Activated CD8-positive, alpha-beta memory T cell treated with anti-CD3 and anti-CD28 coated beads, Interleukin-2, amount 50 U/mL, for 24 hours (primary cell): ENCODE measurements around the gene PFDN1.

Experiments used
- DNase-seq: peaks from one replicate; pipeline ENCODE4 v3.0.0-alpha.2; 2020; ENCODE audit errors: extremely low read depth

PFDN1 gene

DNA sequence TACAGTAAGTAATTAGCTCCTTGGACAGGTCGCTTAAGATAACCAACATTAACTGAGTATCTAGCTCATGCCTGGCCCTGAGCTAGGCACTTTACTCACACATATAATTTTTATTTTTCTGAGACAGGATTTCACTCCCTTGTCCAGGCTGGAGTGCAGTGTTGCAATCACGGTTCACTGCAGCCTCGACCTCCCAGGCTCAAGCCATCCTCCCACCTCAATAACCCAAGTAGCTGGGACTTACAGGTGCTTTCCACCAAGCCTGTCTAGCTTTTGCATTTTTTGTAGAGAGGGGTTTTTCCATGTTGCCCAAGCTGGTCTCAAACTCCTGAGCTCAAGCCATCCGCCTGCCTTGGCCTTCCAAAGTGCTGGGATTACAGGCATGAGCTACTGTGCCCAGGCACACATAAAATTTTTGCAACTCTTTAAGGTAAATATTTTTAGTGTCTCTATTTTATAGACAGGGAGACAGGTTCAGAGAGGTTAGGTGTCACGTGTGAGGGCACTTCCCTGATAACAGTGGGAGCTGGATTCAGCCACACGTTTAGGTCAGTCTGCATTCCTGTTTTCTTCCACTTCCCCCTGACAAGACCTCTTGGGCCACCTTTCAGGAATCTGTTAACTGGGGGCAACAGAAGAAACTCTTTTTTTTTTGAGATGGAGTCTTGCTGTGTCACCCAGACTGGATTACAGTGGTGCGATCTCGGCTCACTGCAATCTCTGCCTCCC lies 25.3 kb upstream of the PFDN1 start:
- no peak for DNase-seq

DNA sequence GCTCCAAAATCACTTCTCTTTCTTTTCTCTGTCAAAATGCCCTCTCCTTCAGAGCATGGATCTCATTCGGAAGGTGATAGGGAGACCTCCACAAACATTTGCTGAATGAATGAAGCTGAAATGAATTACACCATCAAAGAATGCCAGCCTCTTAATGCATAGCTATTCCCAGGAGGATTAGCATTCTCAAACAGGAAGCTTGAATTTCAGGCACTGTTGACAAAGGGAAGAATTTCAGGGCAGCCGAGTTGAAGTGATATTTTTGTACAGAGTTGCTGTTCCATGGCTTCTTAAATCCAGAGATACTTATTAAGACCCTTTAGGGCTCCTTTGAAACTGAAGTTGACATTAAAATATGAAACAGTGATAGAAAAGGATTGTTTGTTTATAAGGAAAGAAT lies 24.7 kb upstream of the PFDN1 start:
- DNase-seq: no peak

DNA sequence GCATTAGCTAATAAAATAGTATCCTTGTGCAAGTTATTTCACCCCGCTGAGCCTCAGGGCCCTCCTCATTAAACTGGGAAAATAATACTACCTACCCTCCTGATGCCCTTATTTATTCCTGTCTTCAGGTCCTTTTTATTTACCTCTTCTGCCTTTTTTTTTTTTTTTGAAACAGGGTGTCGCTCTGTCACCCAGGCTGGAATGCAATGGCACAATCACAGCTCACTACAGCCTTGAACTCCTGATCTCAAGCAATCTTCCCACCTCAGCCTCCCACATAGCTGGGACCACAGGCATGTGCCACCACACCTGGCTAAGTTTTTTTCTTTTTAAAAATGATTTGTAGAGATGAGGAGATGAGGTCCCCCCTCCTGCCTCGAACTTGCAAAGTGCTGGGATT lies 22.6 kb upstream of the PFDN1 start:
- no peak for DNase-seq

DNA sequence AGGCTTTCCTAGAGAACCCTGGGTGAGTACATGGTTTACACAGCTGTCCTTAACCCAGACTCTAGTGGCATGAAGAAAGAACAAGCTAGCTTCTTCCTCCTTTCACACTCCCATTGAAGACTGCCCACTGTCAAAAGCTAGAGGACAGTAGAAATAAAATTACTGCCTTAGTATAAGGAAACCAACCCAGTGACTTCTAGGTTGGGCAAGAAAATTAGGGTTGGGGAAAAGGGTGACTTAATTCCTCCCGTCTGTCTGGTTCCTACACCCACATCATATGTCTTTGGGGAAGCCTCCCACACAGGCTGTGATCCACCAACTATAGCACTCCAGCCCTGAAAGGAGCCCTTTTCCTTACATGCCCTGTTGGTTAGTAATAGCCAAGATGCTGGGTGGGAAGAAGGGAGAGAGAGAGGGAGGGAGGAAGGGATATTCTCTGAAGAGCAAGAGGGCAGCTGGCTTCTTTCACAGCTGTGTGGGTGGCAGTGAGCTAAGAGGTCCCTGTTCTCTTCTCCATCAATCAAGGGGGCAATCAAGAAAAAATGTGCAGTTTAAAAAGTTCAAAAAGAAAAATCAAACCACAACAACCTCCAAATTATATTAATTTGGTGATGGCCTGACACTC lies 21.8 kb upstream of the PFDN1 start:
- no peak for DNase-seq

DNA sequence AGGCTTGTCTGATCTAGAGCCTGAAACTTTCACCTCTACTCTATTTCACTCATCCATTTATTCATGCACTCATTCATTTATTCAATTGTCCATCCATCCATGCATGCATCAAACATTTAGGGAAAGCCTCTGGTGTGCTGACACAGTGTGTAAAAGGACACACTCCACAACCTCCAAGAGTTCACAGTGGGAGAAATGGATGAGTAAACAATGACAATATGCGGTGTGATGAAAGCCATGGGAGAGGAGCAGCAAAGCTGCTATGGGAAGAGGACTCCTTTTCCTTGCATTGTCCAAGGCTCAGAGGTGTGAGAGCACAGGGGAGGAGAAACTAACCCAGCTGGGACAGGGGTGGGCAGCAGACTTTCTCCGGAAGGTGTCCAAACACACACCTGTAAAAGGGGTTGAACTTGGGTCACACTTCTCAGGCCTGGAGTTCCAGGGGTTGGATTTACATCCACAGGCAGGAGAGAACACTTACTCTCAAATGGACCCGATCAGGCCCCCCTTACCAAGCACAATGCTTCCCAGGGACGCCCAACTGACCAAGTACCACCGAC lies 21.2 kb upstream of the PFDN1 start:
- DNase-seq: no peak

DNA sequence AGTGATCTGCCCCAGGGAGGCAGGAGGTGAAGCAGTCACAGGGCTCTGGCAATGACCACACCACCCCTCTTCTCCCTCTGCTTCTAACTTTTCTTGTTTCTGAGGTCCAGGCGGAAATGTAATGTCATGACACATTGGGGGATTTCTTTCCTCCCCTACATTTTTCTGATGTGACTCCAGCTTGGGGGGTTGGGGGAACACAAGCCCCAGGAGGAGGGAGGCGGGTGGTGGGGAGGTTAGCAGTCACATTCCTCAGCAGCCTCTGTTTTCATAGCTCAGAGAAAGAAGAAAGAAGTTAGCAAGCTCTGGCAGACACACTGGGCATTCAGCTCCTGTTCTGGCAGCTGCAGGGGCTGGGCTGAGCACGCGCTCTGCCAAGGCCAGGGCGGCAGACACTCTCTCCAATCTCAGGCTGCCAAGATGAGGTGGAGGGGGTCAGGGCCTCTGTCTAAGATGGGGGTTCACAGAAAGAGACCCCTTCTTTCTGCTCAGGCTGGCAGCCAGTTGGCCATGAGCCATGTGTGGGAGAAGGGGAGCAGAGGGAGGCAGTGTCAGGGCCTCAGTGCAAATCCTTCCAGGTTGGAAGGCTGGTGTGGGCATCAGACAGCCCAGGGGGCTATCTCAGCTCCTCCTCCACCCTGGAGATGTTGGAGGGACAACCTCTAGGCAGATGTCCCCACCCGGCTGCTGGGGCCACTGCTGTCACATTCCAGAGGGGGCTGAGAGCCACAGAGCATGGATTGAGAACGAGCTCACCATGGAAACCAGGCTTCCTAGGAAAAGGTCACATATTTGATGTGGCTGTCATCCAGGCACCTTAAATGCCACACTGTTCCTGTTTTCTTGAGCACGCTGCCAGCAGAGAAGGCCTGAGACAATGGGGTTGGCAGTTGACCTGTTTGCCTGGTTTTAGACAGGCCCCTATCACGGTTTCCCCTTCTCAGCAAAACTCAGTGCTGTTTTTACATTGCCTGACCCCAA lies 20.1 kb upstream of the PFDN1 start:
- no peak for DNase-seq

DNA sequence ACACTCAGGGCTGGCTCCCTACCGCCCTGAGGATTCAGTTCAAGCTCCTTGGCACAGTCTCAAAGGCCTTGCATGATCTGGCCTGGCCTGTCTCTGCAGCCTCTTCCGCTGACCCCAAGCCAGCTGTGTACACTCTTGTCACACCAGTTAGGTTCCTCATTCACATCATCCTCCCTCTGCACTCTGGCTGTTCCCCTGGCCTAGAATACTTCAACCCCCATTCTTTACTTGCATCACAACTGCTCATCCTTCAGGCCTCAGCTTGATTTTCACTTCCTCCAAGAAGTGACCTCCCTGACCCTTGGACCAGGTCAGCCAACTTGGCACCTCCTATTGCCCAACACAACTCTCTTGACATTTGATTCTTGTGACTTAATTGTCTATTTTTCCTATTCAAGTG lies 18.9 kb upstream of the PFDN1 start:
- DNase-seq: no peak

DNA sequence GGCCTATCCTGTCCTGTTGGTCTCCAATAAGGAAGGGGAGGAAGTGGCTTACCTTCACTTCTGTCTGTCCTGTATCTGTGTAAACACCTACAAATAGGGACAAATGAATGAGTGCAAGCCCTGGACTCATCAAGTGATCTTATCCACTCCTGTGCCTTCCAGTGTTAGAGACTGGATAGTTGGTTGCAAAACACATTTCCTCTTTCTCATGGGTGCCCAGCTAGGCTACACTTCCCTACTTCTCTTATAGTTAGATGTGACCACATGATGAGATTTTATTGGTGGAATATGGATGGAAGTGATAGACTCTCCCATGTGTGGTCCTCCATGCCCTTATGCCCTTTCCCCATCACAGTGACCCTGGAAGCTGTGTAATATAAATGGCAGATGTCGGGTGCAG lies 16.9 kb upstream of the PFDN1 start:
- no peak for DNase-seq

DNA sequence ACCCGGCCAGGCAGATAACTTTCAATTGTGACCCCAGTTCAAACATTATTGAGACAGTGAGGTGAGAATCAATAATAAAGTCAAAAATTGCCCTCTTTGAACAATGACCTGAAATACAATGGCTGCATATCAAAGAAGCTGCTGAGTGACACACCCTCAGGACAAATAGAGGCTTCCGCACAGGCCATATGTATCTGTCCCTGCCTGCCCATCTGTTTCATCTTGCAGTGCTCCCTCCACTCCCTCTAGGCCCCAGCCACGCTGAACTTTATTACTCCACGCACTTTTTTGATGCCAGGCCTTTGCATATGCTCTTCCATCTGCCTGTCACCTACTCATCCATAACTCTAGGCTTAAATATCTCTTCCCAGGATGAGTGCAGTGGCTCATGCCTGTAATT lies 15.9 kb upstream of the PFDN1 start:
- no peak for DNase-seq

DNA sequence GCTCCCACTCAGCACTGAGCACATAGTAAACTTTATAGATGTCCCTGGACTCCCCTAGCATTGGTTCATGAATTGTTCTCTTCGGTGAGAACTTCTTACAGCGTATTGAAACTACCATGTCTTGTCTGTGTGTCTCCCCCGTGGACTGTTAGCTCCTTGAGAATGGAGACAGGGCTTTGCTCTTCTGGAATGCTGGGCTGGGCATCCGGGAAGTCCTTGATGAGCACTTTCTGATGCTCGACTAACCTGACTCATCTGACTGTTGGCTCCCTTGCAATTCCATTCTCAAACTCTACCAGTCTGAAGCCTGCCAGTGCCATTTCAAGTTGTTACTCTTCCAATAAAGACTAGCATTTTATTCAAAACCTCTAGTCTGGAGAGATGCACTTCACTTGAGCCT lies 15.0 kb upstream of the PFDN1 start:
- DNase-seq: no peak

DNA sequence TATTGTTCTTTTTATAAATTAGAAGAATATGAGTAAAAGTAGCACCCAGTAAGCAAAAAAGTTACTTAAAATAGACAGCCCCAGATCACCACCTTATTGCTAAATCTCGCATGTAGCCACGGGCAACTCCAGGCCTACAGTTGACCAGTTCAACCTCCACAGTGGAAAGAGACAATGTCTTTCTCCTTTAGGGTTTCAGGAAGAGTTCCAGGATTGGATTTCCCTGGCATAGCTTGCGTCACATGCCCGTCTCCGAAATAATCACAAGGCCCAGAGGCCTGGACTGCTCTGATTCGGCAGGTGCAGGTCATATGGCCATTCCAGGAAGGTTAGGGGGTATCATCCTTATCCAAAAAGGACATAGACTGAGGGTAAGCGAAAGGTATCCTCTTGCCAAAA lies 9.9 kb upstream of the PFDN1 start:
- DNase-seq: no peak

DNA sequence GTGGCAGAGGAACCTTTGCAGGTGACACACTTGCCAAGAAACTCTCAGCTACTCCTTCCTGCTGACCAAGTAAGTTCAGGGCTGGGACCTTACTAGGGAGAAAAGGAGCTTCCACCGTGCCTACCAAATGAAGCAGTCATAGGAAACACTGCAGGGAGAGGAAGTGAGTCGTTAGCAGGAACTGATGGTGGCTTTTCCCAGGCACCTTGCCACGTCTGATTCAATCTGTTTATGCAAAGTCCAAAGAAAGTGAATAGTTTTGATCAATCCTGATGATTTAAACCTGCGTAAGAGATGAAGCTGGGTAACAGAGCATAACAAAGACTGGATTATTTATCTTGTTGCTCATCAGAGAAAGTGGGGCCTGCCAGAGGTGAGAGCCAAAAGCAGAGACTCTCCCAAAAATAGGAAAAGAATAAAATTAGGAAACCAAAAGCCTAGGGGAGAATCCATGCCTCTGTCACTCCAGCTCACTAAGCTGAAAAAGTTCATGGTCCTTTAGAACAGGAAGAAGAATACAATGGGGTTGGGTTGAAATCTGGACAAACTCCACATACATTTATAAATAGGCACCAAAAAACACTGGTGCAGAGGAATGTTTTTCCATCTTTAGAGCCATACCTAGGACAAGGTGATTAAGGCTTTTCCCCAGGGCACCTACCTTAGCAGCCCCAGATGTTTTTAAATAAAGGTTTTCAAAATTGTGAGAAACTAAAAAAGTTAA lies 9.3 kb upstream of the PFDN1 start:
- no peak for DNase-seq

DNA sequence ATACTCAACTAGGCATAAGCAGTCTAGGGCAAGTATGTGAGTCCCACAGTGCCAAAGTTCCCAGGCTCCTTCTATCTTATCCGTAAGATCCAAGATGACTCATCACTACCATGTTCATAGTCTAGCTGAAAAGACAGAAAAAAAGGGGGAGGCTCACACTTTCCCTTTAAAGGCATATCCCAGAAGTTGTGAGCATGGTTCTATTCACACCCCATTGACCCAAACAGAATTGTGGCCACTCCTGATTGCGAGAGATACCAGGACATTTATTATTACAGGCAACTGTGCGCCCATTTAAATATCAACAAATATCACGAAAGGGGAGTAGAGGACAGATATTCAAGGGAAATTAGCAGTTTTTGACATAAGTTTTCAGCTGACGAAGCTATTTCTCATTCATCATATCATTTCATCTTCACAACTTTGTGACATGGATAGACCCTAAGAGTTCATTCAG lies 8.1 kb upstream of the PFDN1 start:
- no peak for DNase-seq

DNA sequence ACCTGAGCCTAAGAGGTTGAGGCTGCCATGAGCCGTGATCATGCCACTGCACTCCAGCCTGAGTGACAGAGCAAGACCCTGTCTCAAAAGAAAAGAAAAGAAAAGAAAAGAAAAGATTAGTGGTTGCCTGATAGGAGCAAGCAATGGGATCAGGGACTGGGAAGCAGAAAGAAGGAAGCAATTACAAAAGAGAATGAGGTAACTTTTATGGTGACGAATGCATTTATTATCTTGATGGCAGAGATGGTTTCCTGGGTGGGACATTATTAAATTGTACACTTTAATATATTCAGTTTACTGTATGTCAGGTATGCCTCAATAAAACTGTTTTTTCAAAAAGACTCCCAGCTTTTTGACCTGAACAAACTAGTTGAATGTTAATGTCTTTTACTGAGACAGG lies 7.5 kb upstream of the PFDN1 start:
- DNase-seq: no peak

DNA sequence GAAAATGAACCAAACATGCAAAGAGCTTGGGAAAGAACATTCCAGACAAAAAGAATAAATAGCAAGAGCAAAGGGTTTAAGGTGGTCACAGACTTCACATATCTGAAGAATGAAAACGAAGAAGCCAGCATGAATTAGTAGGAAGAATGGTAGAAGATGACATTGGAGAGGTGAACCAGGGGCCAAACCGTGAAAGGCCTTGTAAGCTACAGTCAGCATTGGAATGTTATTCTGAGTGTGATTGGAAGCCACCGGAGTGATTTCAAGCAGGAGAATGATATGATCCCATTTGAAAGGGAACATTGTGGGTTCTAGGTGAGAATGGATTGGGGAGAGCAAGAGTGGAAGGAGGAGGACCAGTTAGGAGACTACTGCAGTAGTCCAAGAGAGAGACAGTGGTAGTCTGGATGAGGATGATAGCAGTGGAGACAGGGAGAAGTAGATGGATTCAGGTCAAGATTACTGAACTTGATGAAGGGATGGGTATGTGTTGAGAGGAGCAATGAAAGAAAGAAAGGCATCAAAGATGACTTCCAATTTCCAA lies 6.9 kb upstream of the PFDN1 start:
- DNase-seq: no peak

DNA sequence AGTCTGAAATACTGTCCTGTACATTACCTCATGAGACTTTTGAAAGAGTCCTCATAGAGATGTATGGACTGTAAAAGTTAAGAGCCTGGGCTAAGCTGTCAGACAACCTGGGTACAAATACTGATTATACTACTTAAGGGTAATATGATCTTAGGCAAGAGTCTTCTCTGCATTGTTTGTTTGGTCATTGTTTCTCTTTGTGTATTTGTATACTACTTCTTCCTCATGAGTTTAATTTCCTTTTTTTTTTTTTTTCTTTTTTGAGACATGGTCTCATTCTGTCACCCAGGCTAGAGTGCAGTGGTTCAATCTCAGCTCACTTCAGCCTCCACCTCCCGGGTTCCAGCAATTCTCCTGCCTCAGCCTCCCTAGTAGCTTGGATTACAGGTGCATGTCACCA lies 2.6 kb upstream of the PFDN1 start:
- DNase-seq: no peak

DNA sequence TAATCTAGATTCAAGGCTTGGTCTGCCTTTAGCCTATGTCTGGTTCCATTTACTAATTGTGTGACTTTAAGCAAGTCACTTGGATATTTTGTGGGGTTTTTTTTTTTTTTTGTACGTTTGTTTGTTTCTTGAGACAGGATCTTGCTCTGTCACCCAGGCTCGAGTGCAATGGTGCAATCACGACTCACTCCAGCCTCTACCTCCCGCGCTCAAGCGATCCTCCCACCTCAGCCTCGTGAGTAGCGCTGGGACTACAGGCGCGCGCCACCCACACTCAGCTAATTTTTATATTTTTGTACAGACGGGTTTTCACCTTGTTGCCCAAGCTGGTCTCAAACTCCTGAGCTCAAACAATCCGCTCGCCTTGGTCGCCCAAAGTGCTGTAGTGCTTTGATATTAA lies 1.1 kb upstream of the PFDN1 start:
- no peak for DNase-seq

DNA sequence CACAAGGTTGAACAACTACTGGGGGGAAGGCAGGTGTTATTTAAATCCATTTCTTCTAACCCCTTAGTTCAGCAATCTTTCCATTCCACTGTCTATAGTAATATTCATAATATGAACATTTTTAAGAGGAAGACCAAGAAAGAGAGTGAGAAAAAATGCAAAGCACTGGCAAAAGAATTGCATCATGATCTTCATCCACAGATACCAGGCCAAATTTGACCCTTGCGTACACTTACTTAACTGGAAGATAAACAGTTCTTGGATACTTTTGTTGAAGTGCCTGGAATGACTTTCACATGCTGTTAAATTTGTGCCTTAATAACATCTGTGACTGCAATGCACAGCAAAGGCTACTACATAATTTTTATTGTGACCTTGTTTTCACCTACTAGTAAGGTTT lies 1.8 kb downstream of the PFDN1 start:
- DNase-seq: no peak

DNA sequence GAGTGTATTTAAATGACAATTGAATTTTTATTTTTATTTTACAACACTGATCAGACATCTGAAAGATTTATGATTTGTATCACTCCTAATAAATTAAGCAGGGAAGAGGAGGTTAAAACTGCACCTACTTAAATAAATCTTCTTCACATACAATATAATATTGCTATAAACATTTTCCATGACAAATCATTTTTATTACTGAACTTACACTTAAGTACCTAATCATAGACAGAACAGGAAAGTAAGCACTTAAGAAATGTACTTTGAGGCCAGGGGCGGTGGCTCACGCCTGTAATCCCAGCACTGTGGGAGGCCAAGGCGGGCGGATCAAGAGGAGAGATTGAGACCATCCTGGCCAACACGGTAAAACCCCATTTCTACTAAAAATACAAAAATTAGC lies 3.8 kb downstream of the PFDN1 start:
- no peak for DNase-seq

DNA sequence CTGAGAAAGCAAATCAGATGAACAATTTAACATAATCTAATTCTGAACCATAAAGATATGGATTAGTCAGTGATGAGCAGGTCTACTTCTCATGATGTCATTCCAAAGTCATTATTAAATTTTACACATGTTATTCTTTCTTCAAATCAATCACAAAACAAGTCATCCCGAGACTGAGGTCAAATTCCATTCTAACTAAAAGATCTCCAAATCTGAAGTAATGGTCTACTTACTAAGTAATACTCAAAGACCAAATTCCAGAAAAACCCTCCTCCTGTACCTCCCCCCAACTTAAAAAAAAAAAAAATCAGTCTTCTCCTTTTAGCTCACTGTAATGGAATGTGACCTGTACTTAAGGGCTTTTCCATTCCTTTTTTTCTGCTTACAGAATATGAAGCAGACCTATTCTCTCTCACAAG lies 4.7 kb downstream of the PFDN1 start:
- DNase-seq: no peak

DNA sequence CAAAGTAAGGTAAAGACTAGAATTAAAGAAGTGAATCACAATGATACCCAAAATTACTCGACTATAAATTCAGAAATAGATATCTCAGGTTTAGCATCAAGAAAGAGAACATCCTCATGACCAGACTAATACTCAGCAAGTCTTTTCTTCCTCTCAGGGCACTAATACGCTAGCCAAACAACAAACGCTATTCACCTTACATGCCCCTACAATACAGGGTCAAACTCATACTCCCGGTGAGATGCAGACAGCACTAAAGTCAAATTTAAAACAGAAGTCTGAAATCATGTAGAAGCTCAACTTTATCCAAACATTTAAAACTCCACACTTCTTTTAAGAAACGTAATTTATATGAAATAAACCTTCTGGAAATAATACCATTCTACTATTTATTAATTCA lies 5.6 kb downstream of the PFDN1 start:
- DNase-seq: no peak
